T-helper 2 cell treated with Interferon-gamma antibody and Interleukin-4, amounts not matched to agents 5 μg/mL and 100 μg/mL, for 36 hours (primary cell): Measurements from ENCODE around the gene AP3D1.
"Not testable (repeated sequence)": the region's sequence is repeated elsewhere in the genome, so short reads cannot be mapped to it uniquely, and the experiment has no call there.

ENCODE experiments used
- DNase-seq: peaks from one replicate; pipeline ENCODE4 v3.0.0; 2021; ENCODE audit warnings: low spot score
- H3K27ac Mint-ChIP-seq: one replicate; pipeline ENCODE4 v1.8.0; 2021; ENCODE audit warnings: mild to moderate bottlenecking, mixed read lengths
- H3K27me3 Mint-ChIP-seq: one replicate; pipeline ENCODE4 v1.8.0; 2021; ENCODE audit warnings: low read depth, mixed read lengths
- H3K36me3 Mint-ChIP-seq: one replicate; pipeline ENCODE4 v1.8.0; 2021; ENCODE audit warnings: low read depth, mixed read lengths
- H3K4me1 Mint-ChIP-seq: one replicate; pipeline ENCODE4 v1.8.0; 2021; ENCODE audit warnings: low read depth, mixed read lengths
- H3K4me3 Mint-ChIP-seq: one replicate; pipeline ENCODE4 v1.8.0; 2022; ENCODE audit warnings: mild to moderate bottlenecking, moderate library complexity, mixed read lengths
- H3K9me3 Mint-ChIP-seq: one replicate; pipeline ENCODE4 v1.8.0; 2021; ENCODE audit warnings: mixed read lengths

AP3D1 gene

DNA sequence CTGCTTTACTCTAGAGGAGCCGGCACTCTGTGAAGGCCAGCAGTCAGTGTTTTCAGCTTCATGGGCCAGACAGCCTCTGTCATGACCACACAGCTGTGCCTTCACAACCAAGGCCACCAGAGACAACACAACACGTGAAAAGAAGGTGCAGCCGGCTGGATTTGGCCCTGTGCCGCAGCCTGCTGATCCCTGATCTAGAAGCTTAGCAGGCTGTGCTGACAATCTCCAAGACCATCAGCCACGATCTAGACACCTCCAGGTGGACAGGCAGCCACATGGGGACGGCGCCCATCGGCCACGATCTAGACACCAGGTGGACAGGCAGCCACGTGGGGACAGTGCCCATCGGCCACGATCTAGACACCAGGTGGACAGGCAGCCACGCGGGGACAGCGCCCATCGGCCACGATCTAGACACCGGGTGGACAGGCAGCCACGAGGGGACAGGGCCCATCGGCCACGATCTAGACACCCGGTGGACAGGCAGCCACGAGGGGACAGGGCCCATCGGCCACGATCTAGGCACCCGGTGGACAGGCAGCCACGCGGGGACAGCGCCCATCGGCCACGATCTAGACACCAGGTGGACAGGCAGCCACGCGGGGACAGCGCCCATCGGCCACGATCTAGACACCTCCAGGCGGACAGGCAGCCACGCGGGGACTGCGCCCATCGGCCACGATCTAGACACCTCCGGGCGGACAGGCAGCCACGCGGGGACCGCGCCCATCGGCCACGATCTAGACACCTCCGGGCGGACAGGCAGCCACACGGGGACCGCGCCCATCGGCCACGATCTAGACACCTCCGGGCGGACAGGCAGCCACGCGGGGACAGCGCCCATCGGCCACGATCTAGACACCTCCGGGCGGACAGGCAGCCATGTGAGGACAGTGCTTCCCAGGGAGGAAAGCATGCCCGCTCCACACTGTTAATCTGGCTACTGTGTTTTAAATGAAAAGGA, 20.1 kb downstream of the AP3D1 start:
- not testable (repeated sequence) for H3K4me1 Mint-ChIP-seq, H3K27ac Mint-ChIP-seq, H3K27me3 Mint-ChIP-seq, DNase-seq, H3K9me3 Mint-ChIP-seq, H3K4me3 Mint-ChIP-seq
- H3K36me3 Mint-ChIP-seq: peaks cover 16% of the 10 kb centered on the region

GRCh38 chr19:2129892-2130770, 21.2 kb downstream of the AP3D1 start:
- no peak overlapping the region for H3K27ac Mint-ChIP-seq
- DNase-seq: no peak
- no peak overlapping the region for H3K4me3 Mint-ChIP-seq
- H3K9me3 Mint-ChIP-seq: no peaks in the 10 kb centered on the region
- no peaks in the 10 kb centered on the region for H3K27me3 Mint-ChIP-seq
- peaks cover 16% of the 10 kb centered on the region for H3K36me3 Mint-ChIP-seq
- no peaks in the 10 kb centered on the region for H3K4me1 Mint-ChIP-seq

GRCh38 chr19:2129486-2129885, 21.9 kb downstream of the AP3D1 start:
- peaks cover 16% of the 10 kb centered on the region for H3K36me3 Mint-ChIP-seq
- no peaks in the 10 kb centered on the region for H3K9me3 Mint-ChIP-seq
- no peak overlapping the region for H3K27ac Mint-ChIP-seq
- H3K4me1 Mint-ChIP-seq: no peaks in the 10 kb centered on the region
- H3K4me3 Mint-ChIP-seq: no peak overlapping the region
- no peak for DNase-seq
- no peaks in the 10 kb centered on the region for H3K27me3 Mint-ChIP-seq

DNA sequence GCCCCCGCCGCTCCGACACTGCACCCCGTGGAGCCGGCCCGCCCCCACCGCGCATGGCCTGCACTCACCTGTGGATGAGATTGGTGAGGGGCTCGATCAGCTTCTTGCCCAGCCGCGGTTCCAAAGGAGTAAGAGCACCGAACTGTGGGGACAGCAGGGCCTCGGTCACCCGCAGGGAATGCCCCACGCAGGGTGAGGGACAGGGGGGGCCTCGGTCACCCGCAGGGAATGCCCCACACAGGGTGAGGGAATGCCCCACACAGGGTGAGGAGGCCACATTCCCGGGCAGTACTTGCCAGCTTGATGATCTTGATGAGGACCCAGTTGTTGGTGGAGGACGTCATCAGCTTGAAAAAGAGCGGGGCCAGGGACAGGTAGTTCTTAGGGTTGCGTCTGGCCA, 22.3 kb downstream of the AP3D1 start:
- peaks cover 16% of the 10 kb centered on the region for H3K36me3 Mint-ChIP-seq
- no peaks in the 10 kb centered on the region for H3K9me3 Mint-ChIP-seq
- H3K27me3 Mint-ChIP-seq: no peaks in the 10 kb centered on the region
- no peak for DNase-seq
- H3K4me1 Mint-ChIP-seq: no peaks in the 10 kb centered on the region
- no peak overlapping the region for H3K4me3 Mint-ChIP-seq
- H3K27ac Mint-ChIP-seq: no peak overlapping the region

DNA sequence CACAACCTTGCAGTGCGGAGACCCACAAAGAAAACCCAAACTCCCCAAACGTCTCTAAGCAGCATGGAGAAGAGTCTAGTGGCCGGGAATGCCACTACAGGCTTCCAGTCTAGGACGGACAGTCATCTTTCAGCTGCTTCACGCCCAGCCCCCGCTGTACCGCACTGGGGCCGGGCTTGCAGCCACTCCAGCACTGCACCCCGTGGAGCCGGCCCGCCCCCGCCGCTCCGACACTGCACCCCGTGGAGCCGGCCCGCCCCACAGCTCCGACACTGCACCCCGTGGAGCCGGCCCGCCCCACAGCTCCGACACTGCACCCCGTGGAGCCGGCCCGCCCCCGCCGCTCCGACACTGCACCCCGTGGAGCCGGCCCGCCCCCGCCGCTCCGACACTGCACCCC, 23.1 kb downstream of the AP3D1 start:
- H3K9me3 Mint-ChIP-seq, H3K4me1 Mint-ChIP-seq, H3K27ac Mint-ChIP-seq, DNase-seq, H3K4me3 Mint-ChIP-seq, H3K27me3 Mint-ChIP-seq: not testable (repeated sequence)
- peaks cover 15% of the 10 kb centered on the region for H3K36me3 Mint-ChIP-seq

- H3K36me3 Mint-ChIP-seq: peaks cover 13% of the 10 kb centered on the region
- no peaks in the 10 kb centered on the region for H3K27me3 Mint-ChIP-seq
- H3K4me3 Mint-ChIP-seq: no peak overlapping the region
- no peaks in the 10 kb centered on the region for H3K9me3 Mint-ChIP-seq
- no peak overlapping the region for H3K27ac Mint-ChIP-seq
- no peaks in the 10 kb centered on the region for H3K4me1 Mint-ChIP-seq
- DNase-seq: no peak
Measured at GRCh38 chr19:2127758-2128157, 23.6 kb downstream of the AP3D1 start.

DNA sequence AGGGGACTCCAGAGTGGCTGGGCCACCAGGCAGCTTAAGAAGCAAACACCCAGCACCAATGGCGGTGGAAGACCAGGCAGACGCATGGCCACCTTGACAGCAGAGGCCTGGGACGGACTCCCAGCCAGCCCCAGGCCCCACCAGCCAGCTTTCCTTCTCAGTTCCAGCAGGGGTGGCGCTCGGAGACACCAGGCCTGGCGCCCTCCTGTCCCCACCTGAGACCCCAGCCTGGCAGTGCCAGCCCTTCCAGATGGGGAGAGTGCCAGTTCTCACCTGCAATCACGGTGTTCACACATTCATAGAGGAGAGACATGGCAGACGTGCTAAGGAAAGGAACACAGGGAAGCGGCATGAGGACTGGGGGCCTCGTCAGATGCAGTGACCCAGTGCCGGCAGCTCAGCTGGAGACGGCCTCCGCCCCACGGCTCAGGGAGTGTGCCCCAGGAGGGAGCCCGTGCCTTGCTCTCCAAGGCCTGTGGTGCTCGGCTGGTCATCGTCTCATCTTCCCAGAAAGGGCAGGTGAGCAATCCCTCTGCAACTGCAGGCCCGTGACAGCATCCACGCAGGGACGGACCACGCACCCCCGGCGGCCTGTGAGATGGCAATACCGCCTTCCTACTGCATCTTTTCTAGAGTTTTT, 24.4 kb downstream of the AP3D1 start:
- Mint-ChIP-seq H3K9me3 (no peaks in the 10 kb centered on the region), H3K27me3 (no peaks in the 10 kb centered on the region), H3K36me3 (peaks cover 8% of the 10 kb centered on the region), H3K27ac (no peak overlapping the region), H3K4me3 (no peak overlapping the region), H3K4me1 (no peaks in the 10 kb centered on the region)
- DNase-seq: no peak

DNA sequence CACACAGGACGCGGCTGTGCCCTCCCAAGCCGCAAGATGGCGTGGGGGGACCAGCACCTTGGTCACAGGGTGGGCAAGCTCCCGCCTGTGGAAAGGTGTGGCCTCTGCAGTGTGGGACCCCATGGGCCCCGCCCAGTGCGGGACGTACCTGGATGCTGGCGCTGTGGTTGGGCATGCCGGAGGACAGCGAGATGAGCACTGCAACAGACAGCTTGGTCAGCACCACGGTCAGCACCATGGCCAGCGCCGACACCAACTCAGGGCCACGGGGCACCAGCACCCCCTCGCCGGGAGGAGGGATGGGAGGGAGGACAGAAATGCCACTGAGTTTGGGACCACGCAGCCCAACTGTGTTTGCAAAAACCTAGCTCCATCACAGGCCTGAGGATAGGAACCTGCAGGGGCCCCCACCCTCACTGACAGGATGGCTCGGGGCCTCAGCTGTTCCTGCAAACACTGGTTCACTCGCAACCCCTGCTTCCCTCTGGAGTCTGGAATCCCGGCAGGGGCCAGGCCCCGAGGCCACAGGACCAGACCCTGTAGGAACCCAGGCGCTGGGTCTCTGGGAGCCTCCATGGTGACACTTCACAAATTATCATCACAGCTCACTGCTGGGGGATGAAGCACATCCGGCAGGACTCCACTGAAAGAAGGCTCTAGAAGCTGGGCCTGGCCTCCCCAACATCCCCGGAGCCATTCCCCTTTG, 27.5 kb downstream of the AP3D1 start:
- peaks cover 20% of the 10 kb centered on the region for H3K36me3 Mint-ChIP-seq
- H3K9me3 Mint-ChIP-seq: no peaks in the 10 kb centered on the region
- no peaks in the 10 kb centered on the region for H3K4me1 Mint-ChIP-seq

GRCh38 chr19:2122982-2123381, 28.4 kb downstream of the AP3D1 start:
- DNase-seq: no peak
- Mint-ChIP-seq H3K27me3 (no peaks in the 10 kb centered on the region), H3K27ac (no peak overlapping the region), H3K36me3 (peaks cover 23% of the 10 kb centered on the region), H3K9me3 (no peaks in the 10 kb centered on the region), H3K4me3 (no peak overlapping the region), H3K4me1 (no peaks in the 10 kb centered on the region)

More for the DNA sequence above, 27.5 kb downstream of the AP3D1 start:
- H3K4me3 Mint-ChIP-seq: no peak overlapping the region
- no peak overlapping the region for H3K27ac Mint-ChIP-seq
- H3K27me3 Mint-ChIP-seq: no peaks in the 10 kb centered on the region
- no peak for DNase-seq

DNA sequence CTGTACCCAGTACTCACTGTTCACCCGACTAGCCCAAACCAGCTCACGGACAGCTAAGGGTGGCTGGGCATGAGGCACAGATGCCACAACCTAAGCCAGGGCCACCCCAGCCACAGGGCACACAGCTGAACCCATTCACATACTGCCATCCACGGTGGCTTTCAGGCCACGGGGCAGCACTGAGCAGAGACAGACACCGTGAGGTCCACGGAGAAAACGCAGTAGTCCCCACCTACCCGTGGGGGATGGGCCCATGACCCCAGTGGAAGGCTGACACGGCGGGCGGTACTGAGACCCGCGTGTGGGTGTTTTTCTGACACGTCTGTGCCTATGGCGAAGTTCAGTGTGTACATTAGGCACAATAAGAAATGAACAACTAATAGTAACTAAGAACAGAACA, 29.1 kb downstream of the AP3D1 start:
- no peak for DNase-seq
- Mint-ChIP-seq H3K4me3 (no peak overlapping the region), H3K27me3 (no peaks in the 10 kb centered on the region), H3K9me3 (no peaks in the 10 kb centered on the region), H3K4me1 (no peaks in the 10 kb centered on the region), H3K36me3 (peaks cover 23% of the 10 kb centered on the region), H3K27ac (no peak overlapping the region)

- Mint-ChIP-seq H3K9me3 (no peaks in the 10 kb centered on the region), H3K27ac (no peak overlapping the region), H3K4me1 (no peaks in the 10 kb centered on the region), H3K4me3 (no peak overlapping the region), H3K36me3 (peaks cover 22% of the 10 kb centered on the region), H3K27me3 (no peaks in the 10 kb centered on the region)
- DNase-seq: no peak
Measured at GRCh38 chr19:2121416-2122051, 29.8 kb downstream of the AP3D1 start.

DNA sequence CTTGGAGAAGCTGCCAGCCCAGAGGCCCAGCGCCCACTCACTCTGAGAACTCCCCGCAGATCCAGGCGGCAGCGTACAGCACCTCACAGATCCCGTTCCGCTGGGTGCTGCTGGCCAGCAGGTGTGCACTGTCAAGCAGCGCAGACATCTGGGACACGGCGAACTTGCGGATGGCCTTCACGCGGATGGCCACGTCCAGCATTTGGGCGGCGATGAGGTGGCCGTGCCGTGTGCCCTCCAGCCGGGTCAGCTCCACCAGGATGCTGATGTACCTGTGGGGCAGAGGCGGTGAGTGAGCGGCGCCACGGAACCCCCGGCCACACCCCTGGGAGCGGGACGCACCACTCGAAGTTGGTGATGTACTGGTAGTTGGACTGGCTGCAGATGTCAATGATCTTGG, 30.5 kb downstream of the AP3D1 start:
- H3K4me3 Mint-ChIP-seq: no peak overlapping the region
- H3K36me3 Mint-ChIP-seq: peaks cover 22% of the 10 kb centered on the region
- DNase-seq: no peak
- H3K4me1 Mint-ChIP-seq: no peaks in the 10 kb centered on the region
- no peak overlapping the region for H3K27ac Mint-ChIP-seq
- H3K27me3 Mint-ChIP-seq: no peaks in the 10 kb centered on the region
- H3K9me3 Mint-ChIP-seq: no peaks in the 10 kb centered on the region
